K562 (cell line): ENCODE data around the gene MINDY4B. TPM values are rescaled to one million over a fixed set of nuclear protein-coding genes. Genes with fewer than 3 reads are reported as not detected.

ENCODE experiments used
- ATAC-seq: fragments of 200-7000 bp; cut with Tn5 transposase; 3 replicates; pipeline ENCODE4 v1.9.1; 2020; ENCODE audit warnings: moderate library complexity
- BruUV-seq: library from RNA; stranded (reverse); fragments of 400-500 nt; replicated peaks from 2 replicates; lab custom pipeline; 2021; lab: Mats Ljungman, UMichigan
- CTCF ChIA-PET: fragments of 300-600 bp; formaldehyde crosslinking; extraction: SDS; loops from one replicate; lab custom pipeline; 2021; ENCODE audit warnings: low intra/inter-chr PET ratio; lab: Yijun Ruan, JAX
- POLR2A ChIA-PET: fragments of 300-600, 350-650 bp; sonication (Branson Sonifier 250); formaldehyde crosslinking; extraction: SDS; loops from one replicate; lab custom pipeline; 2021; ENCODE audit warnings: antibody characterized with exemption, inconsistent platforms; lab: Yijun Ruan, JAX
- DNase-seq, 4 experiments: peaks; one replicate each; pipeline versions ENCODE4 v3.0.0 to v3.0.0-alpha.2; 2011 to 2018; ENCODE audit warnings: low spot score in 3 of 4, mixed read lengths in 3 of 4; ENCODE audit errors: extremely low read depth in 1 of 4
- FAIRE-seq: peaks from 2 replicates; lab custom pipeline; 2011; peaks lifted over from hg19 to GRCh38; lab: Jason Lieb, UNC
- H2AFZ ChIP-seq: 2 replicates; pipeline ENCODE4 v1.6.0; 2011; ENCODE audit warnings: low read depth, low read length, control low read depth, inconsistent platforms
- H3K27ac ChIP-seq: fragments of 200-600 bp; 3 replicates; pipeline ENCODE4 v1.8.0; 2011; ENCODE audit warnings: low read depth, mild to moderate bottlenecking, control low read depth, inconsistent platforms, low read length, moderate library complexity, mixed read lengths; ENCODE audit errors: extremely low read depth
- H3K27me3 ChIP-seq, 2 experiments: fragments of 300-600 bp in 1 of 2; 2 replicates in 1 of 2; 3 replicates in 1 of 2; pipeline versions ENCODE4 v1.6.0 to v1.8.0; 2011; ENCODE audit warnings: inconsistent platforms in 2 of 2, low read length in 2 of 2, mild to moderate bottlenecking in 1 of 2, mixed read lengths in 1 of 2, moderate library complexity in 1 of 2; ENCODE audit not compliant: control insufficient read depth in 2 of 2, insufficient read depth in 2 of 2
- H3K36me3 ChIP-seq: fragments of 300-600 bp; 3 replicates; pipeline ENCODE4 v1.8.0; 2011; ENCODE audit warnings: mild to moderate bottlenecking, low read length, inconsistent platforms; ENCODE audit not compliant: control insufficient read depth, insufficient read depth
- H3K4me1 ChIP-seq, 2 experiments: fragments of 200-600 bp in 1 of 2; replicated peaks in 1 of 2; 2 replicates in 1 of 2; 3 replicates in 1 of 2; pipeline versions ENCODE4 v1.5.1 to v1.8.0; 2011; ENCODE audit warnings: inconsistent platforms in 2 of 2, low read length in 2 of 2, mild to moderate bottlenecking in 1 of 2, mixed read lengths in 1 of 2, moderate library complexity in 1 of 2; ENCODE audit not compliant: control insufficient read depth in 2 of 2, insufficient read depth in 2 of 2
- H3K4me2 ChIP-seq: 2 replicates; pipeline ENCODE4 v1.6.1; 2011; ENCODE audit warnings: low read length, control low read depth, inconsistent platforms, mixed read lengths; ENCODE audit not compliant: insufficient read depth
- H3K4me3 ChIP-seq: fragments of 200-600 bp; sonication (generic), shearing (Covaris generic); 2 replicates; pipeline ENCODE4 v1.5.1; 2016; ENCODE audit warnings: control low read depth, inconsistent platforms
- H3K79me2 ChIP-seq: fragments of 200-600 bp; 3 replicates; pipeline ENCODE4 v1.8.0; 2011; ENCODE audit warnings: low read length, inconsistent platforms; ENCODE audit not compliant: control insufficient read depth, insufficient read depth
- H3K9ac ChIP-seq, 2 experiments: 2 replicates each; pipeline versions ENCODE4 v1.6.0 to v1.6.1; 2011; ENCODE audit warnings: low read depth in 2 of 2, low read length in 2 of 2, control low read depth in 1 of 2, inconsistent platforms in 1 of 2, mild to moderate bottlenecking in 1 of 2, mixed read lengths in 1 of 2; ENCODE audit not compliant: insufficient read depth in 1 of 2
- H3K9me1 ChIP-seq: one replicate; pipeline ENCODE4 v1.6.0; 2011; ENCODE audit warnings: inconsistent platforms, mild to moderate bottlenecking, low read length, moderate library complexity; ENCODE audit not compliant: control insufficient read depth, insufficient read depth
- H3K9me3 ChIP-seq: replicated peaks from 2 replicates; pipeline ENCODE4 v1.5.1; 2011; ENCODE audit warnings: low read depth, low read length, inconsistent platforms; ENCODE audit not compliant: control insufficient read depth, insufficient read depth
- H4K20me1 ChIP-seq: replicated peaks from 2 replicates; pipeline ENCODE4 v1.6.1; 2011; ENCODE audit warnings: low read length, inconsistent platforms, mixed read lengths; ENCODE audit not compliant: control insufficient read depth, insufficient read depth
- C11orf30 ChIP-seq: fragments of 450-650 bp; IDR thresholded peaks from 2 replicates; pipeline ENCODE4 v1.6.1; 2016; ENCODE audit warnings: low read depth, mild to moderate bottlenecking
- HDAC2 ChIP-seq: fragments of 450-650 bp; IDR thresholded peaks from 2 replicates; pipeline ENCODE4 v1.6.1; 2016; ENCODE audit warnings: mild to moderate bottlenecking
- KLF10 ChIP-seq: fragments of 250-450 bp; sonication (Bioruptor Pico); IDR thresholded peaks from 2 replicates; pipeline ENCODE4 v1.6.1; 2021; ENCODE audit warnings: matching md5 sums
- ZBED1 ChIP-seq: IDR thresholded peaks from 2 replicates; pipeline ENCODE4 v1.6.1; 2014
- ZC3H4 ChIP-seq: sonication (generic); formaldehyde crosslinking; IDR thresholded peaks from 2 replicates; pipeline ENCODE4 v1.9.0; 2021; ENCODE audit warnings: missing genetic modification reagents, borderline replicate concordance
- ZNF146 ChIP-seq: IDR thresholded peaks from one replicate; pipeline ENCODE4 v1.6.1; 2018; ENCODE audit warnings: missing compliant biosample characterization; ENCODE audit not compliant: unreplicated experiment
- WGBS: fragments of 100-300 bp; shearing (Covaris generic); methylation state at CpG from one replicate; pipeline ENCODE4 v1.1.6; 2016; ENCODE audit warnings: low coverage, mixed read lengths; ENCODE audit not compliant: insufficient coverage; ENCODE audit errors: missing lambda C conversion rate; 5-methylcytosine and 5-hydroxymethylcytosine counted together
- in situ Hi-C: fragments of 300-500 bp; cut with MboI; formaldehyde crosslinking; loops from 4 replicates; pipeline ENCODE4 v1.15.0; 2018; ENCODE audit warnings: inconsistent platforms, mixed read lengths
- intact Hi-C: fragments of 100-400 bp; cut with micrococcal nuclease; formaldehyde crosslinking; loops from 2 replicates; pipeline ENCODE4 v1.14.2; 2022
- polyA plus RNA-seq, 8 experiments: library from polyadenylated mRNA; depleted of rRNA in 4 of 8; stranded (reverse) in 5 of 8; unstranded in 3 of 8; fragments of >200 nt; fragmentation: Nextera tagmentation in 2 of 8; fragmentation: Illumina TruSeq in 1 of 8; extraction: Ambion mirVana in 2 of 8; extraction: Trizol in 1 of 8; gene quantifications; 2 replicates each; pipeline versions ENCODE4 v1.2.1 to v1.2.3, GENCODE V29; 2011 to 2014; ENCODE audit warnings: inconsistent platforms in 1 of 8, missing spikeins in 1 of 8
- total RNA-seq, 7 experiments: library from RNA; depleted of rRNA in 6 of 7; stranded (reverse); fragments of >200 nt in 6 of 7; fragmentation: Illumina TruSeq in 2 of 7; extraction: Trizol in 2 of 7; gene quantifications; 2 replicates each; pipeline versions ENCODE4 v1.2.1 to v1.2.3, GENCODE V29; 2011 to 2021; ENCODE audit warnings: low replicate concordance in 1 of 7
- TF ChIP-seq, protein P1 (sequence below): fragments of 250-450 bp; sonication (Bioruptor Pico); IDR thresholded peaks from 2 replicates; pipeline ENCODE4 v1.5.0; 2021; ENCODE audit warnings: mild to moderate bottlenecking, moderate library complexity
- TF ChIP-seq, protein P2 (sequence below): fragments of 250-450 bp; sonication (Bioruptor Pico); IDR thresholded peaks from 2 replicates; pipeline ENCODE4 v1.5.0; 2020; ENCODE audit warnings: mild to moderate bottlenecking, borderline replicate concordance
- TF ChIP-seq, protein P3 (sequence below): fragments of 250-450 bp; sonication (Bioruptor Pico); IDR thresholded peaks from 2 replicates; pipeline ENCODE4 v1.9.0; 2021; ENCODE audit warnings: mild to moderate bottlenecking, inconsistent platforms
- TF ChIP-seq, protein P4 (sequence below): sonication (generic); formaldehyde crosslinking; IDR thresholded peaks from 2 replicates; pipeline ENCODE4 v1.8.0; 2022; ENCODE audit warnings: mild to moderate bottlenecking, missing genetic modification reagents
- TF ChIP-seq, protein P5 (sequence below): fragments of 250-450 bp; sonication (Bioruptor Pico); IDR thresholded peaks from 2 replicates; pipeline ENCODE4 v1.4.0; 2020
- TF ChIP-seq, protein P6 (sequence below): fragments of 450-650 bp; formaldehyde crosslinking; IDR thresholded peaks from 2 replicates; pipeline ENCODE4 v1.4.0; 2022; ENCODE audit warnings: missing genetic modification characterization

MINDY4B gene
- total and polyA plus RNA-seq, 9 of the 15 experiments (the other 6 are each of a cell fraction or from before 2014, with no cell fraction given), result not detected

DNA sequence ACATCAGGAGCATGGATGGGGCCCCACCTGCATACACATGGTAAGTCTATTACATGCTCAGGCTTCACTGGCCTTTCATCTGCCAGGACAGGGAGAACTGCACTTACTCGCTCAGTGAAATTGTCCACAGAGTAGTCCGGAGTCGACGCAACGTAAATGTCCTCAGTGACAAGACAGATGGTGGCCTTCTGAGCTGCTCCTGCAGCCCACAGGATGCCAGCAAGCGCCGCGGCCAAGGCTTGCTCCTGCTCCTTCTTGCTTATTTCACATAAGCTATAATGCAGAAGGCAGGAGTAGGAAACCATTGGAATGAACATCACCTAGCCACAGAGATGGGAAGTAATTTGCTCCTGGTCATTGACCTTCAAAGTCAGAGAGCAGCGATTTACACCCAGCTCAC lies 14.4 kb downstream of the MINDY4B start:
- WGBS, result under 1% methylated on average over 9 of the region's 9 CpGs
- no peak overlapping the region for H3K27ac ChIP-seq
- no peaks in the 10 kb centered on the region for H3K4me1 ChIP-seq
- peaks cover 12 to 24% of the 10 kb centered on the region in 2 experiments for H3K27me3 ChIP-seq
- H3K4me3 ChIP-seq, result no peak overlapping the region
- H3K4me2 ChIP-seq, result no peak overlapping the region
- no peaks in the 10 kb centered on the region for H3K79me2 ChIP-seq
- H4K20me1 ChIP-seq, result no peaks in the 10 kb centered on the region
- no peak for FAIRE-seq
- no peaks in the 10 kb centered on the region for H3K9me3 ChIP-seq
- BruUV-seq, result no TSS peak
- CTCF ChIA-PET, result no interaction called here
- no peak for DNase-seq
- H3K9me1 ChIP-seq, result no peaks in the 10 kb centered on the region
- H3K36me3 ChIP-seq, result no peaks in the 10 kb centered on the region
- H2AFZ ChIP-seq, result no peak overlapping the region
- no peak for ATAC-seq
- H3K9ac ChIP-seq, result no peak overlapping the region
- intact Hi-C loops (no loop called here), in situ Hi-C loops (no loop called here)
- POLR2A ChIA-PET, result interaction anchor here (1.2 kb wide), 1 partner anchor 9 kb away, joined by 5 read pairs; no protein-coding TSS in a partner anchor
- TF ChIP-seq, protein P1, sequence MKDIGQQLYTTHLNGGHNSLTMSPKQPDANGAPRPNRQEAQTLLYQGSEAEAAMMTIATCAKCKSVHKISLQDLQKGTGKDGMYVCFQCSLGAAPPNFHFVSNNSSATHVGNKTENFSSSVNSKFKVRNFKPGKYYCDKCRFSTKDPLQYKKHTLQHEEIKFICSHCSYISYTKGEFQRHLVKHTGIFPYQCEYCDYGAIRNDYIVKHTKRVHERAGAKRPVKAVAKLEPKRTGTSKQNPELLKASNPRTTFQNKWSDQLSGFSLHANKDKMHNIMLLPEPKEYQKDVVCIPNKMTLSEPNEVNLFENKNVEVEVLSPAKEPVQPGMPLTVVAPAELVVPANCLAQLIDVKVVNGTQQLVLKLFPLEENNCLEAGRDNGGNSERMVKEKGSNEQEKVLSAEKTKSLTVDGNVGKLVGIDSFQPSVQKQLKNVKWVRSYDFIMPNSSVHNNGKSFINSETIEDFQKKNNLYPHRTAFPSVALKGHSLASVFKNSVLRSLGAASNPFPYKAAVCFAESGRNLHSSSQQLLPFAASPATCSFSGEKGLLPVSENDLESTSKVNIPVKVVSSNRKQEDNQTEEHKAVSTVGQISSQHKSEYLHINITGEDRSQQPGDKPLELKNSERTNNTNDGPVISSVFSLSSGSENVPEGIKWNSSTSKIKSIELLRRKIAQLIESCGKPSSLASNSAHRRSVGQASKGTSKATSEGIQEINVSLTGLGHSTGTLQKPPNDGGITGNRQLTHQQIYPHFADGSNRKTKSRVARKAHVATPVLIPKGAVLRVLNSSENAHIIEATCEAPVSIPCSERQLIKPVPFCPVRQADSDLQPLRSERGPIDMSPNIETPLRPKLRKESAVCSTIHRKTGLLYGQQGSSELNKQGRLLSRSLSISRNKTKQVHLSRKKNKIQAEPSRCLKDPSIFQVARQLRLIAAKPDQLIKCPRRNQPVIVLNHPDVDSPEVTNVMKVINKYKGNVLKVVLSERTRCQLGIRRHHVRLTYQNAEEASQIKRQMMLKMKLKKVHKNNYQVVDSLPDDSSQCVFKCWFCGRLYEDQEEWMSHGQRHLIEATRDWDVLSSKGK (CRISPR knock-in tag), result no peak
- TF ChIP-seq C11orf30 (no peak), KLF10 (CRISPR knock-in tag) (no peak), ZC3H4 (CRISPR knock-in tag) (no peak), ZNF146 (CRISPR knock-in tag) (no peak), HDAC2 (no peak), ZBED1 (no peak)
- TF ChIP-seq, protein P2, sequence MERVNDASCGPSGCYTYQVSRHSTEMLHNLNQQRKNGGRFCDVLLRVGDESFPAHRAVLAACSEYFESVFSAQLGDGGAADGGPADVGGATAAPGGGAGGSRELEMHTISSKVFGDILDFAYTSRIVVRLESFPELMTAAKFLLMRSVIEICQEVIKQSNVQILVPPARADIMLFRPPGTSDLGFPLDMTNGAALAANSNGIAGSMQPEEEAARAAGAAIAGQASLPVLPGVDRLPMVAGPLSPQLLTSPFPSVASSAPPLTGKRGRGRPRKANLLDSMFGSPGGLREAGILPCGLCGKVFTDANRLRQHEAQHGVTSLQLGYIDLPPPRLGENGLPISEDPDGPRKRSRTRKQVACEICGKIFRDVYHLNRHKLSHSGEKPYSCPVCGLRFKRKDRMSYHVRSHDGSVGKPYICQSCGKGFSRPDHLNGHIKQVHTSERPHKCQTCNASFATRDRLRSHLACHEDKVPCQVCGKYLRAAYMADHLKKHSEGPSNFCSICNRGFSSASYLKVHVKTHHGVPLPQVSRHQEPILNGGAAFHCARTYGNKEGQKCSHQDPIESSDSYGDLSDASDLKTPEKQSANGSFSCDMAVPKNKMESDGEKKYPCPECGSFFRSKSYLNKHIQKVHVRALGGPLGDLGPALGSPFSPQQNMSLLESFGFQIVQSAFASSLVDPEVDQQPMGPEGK (CRISPR knock-in tag), result no peak
- TF ChIP-seq, protein P3, sequence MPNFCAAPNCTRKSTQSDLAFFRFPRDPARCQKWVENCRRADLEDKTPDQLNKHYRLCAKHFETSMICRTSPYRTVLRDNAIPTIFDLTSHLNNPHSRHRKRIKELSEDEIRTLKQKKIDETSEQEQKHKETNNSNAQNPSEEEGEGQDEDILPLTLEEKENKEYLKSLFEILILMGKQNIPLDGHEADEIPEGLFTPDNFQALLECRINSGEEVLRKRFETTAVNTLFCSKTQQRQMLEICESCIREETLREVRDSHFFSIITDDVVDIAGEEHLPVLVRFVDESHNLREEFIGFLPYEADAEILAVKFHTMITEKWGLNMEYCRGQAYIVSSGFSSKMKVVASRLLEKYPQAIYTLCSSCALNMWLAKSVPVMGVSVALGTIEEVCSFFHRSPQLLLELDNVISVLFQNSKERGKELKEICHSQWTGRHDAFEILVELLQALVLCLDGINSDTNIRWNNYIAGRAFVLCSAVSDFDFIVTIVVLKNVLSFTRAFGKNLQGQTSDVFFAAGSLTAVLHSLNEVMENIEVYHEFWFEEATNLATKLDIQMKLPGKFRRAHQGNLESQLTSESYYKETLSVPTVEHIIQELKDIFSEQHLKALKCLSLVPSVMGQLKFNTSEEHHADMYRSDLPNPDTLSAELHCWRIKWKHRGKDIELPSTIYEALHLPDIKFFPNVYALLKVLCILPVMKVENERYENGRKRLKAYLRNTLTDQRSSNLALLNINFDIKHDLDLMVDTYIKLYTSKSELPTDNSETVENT (CRISPR knock-in tag), result no peak
- TF ChIP-seq, protein P4, sequence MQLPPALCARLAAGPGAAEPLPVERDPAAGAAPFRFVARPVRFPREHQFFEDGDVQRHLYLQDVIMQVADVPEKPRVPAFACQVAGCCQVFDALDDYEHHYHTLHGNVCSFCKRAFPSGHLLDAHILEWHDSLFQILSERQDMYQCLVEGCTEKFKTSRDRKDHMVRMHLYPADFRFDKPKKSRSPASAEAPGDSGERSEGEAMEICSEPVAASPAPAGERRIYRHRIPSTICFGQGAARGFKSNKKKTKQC (CRISPR knock-in tag), result no peak
- TF ChIP-seq, protein P5, sequence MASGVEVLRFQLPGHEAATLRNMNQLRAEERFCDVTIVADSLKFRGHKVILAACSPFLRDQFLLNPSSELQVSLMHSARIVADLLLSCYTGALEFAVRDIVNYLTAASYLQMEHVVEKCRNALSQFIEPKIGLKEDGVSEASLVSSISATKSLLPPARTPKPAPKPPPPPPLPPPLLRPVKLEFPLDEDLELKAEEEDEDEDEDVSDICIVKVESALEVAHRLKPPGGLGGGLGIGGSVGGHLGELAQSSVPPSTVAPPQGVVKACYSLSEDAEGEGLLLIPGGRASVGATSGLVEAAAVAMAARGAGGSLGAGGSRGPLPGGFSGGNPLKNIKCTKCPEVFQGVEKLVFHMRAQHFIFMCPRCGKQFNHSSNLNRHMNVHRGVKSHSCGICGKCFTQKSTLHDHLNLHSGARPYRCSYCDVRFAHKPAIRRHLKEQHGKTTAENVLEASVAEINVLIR (CRISPR knock-in tag), result no peak
- TF ChIP-seq, protein P6, sequence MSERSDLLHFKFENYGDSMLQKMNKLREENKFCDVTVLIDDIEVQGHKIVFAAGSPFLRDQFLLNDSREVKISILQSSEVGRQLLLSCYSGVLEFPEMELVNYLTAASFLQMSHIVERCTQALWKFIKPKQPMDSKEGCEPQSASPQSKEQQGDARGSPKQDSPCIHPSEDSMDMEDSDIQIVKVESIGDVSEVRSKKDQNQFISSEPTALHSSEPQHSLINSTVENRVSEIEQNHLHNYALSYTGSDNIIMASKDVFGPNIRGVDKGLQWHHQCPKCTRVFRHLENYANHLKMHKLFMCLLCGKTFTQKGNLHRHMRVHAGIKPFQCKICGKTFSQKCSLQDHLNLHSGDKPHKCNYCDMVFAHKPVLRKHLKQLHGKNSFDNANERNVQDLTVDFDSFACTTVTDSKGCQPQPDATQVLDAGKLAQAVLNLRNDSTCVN, result no peak
